ENCODE measurements around the gene SFRP5. TPM values are rescaled to one million over a fixed set of nuclear protein-coding genes. Genes with fewer than 3 reads are reported as not detected.

SFRP5 gene
- total RNA-seq, 2 experiments from 2014 or later = 0.22 to 0.27 TPM

GRCh38 chr10:97762816-97763215 lies 9.0 kb downstream of the SFRP5 start:
- no peaks in the 10 kb centered on the region for H3K4me1 Mint-ChIP-seq
- H3K36me3 Mint-ChIP-seq = peaks cover 6% of the 10 kb centered on the region
- no peaks in the 10 kb centered on the region for H3K9me3 Mint-ChIP-seq
- DNase-seq = no peak
- no peak overlapping the region for H3K4me3 Mint-ChIP-seq
- no peak overlapping the region for H3K27ac Mint-ChIP-seq
- no peaks in the 10 kb centered on the region for H3K27me3 Mint-ChIP-seq

- peaks cover 6% of the 10 kb centered on the region for H3K36me3 Mint-ChIP-seq
- no peak overlapping the region for H3K4me3 Mint-ChIP-seq
Measured at GRCh38 chr10:97762056-97762455, 9.7 kb downstream of the SFRP5 start.

GRCh38 chr10:97761331-97761865 lies 10.4 kb downstream of the SFRP5 start:
- Mint-ChIP-seq H3K4me3 (no peak overlapping the region), H3K9me3 (no peaks in the 10 kb centered on the region), H3K27me3 (no peaks in the 10 kb centered on the region), H3K4me1 (no peaks in the 10 kb centered on the region), H3K36me3 (peaks cover 6% of the 10 kb centered on the region), H3K27ac (no peak overlapping the region)
- DNase-seq = no peak

More at GRCh38 chr10:97762056-97762455, 9.7 kb downstream of the SFRP5 start:
- Mint-ChIP-seq H3K27me3 (no peaks in the 10 kb centered on the region), H3K27ac (no peak overlapping the region), H3K4me1 (no peaks in the 10 kb centered on the region), H3K9me3 (no peaks in the 10 kb centered on the region)
- no peak for DNase-seq

GRCh38 chr10:97760461-97761257 lies 11.1 kb downstream of the SFRP5 start:
- Mint-ChIP-seq H3K4me3 (no peak overlapping the region), H3K27ac (no peak overlapping the region), H3K4me1 (no peaks in the 10 kb centered on the region), H3K27me3 (no peaks in the 10 kb centered on the region), H3K9me3 (no peaks in the 10 kb centered on the region), H3K36me3 (peaks cover 6% of the 10 kb centered on the region)
- no peak for DNase-seq

GRCh38 chr10:97759946-97760345 lies 11.9 kb downstream of the SFRP5 start:
- H3K27ac Mint-ChIP-seq = no peak overlapping the region
- H3K36me3 Mint-ChIP-seq = peaks cover 9% of the 10 kb centered on the region
- H3K9me3 Mint-ChIP-seq = no peaks in the 10 kb centered on the region
- no peaks in the 10 kb centered on the region for H3K27me3 Mint-ChIP-seq
- H3K4me3 Mint-ChIP-seq = no peak overlapping the region
- no peaks in the 10 kb centered on the region for H3K4me1 Mint-ChIP-seq
- DNase-seq = no peak

- Mint-ChIP-seq H3K27me3 (no peaks in the 10 kb centered on the region), H3K4me3 (no peak overlapping the region), H3K36me3 (peaks cover 11% of the 10 kb centered on the region), H3K9me3 (no peaks in the 10 kb centered on the region), H3K4me1 (no peaks in the 10 kb centered on the region), H3K27ac (no peak overlapping the region)
- peak; percentile 52 for DNase-seq
Measured at GRCh38 chr10:97759158-97759887, 12.5 kb downstream of the SFRP5 start.

- no peaks in the 10 kb centered on the region for H3K9me3 Mint-ChIP-seq
- H3K36me3 Mint-ChIP-seq = peaks cover 21% of the 10 kb centered on the region
- H3K4me1 Mint-ChIP-seq = no peaks in the 10 kb centered on the region
- DNase-seq = no peak
- no peaks in the 10 kb centered on the region for H3K27me3 Mint-ChIP-seq
- H3K4me3 Mint-ChIP-seq = no peak overlapping the region
- H3K27ac Mint-ChIP-seq = no peak overlapping the region
Measured at GRCh38 chr10:97757471-97757870, 14.3 kb downstream of the SFRP5 start.

- Mint-ChIP-seq H3K4me3 (no peak overlapping the region), H3K9me3 (no peaks in the 10 kb centered on the region), H3K27me3 (no peaks in the 10 kb centered on the region), H3K4me1 (no peaks in the 10 kb centered on the region), H3K36me3 (peaks cover 24% of the 10 kb centered on the region), H3K27ac (no peak overlapping the region)
- no peak for DNase-seq
Measured at GRCh38 chr10:97755718-97756117, 16.1 kb downstream of the SFRP5 start.

- Mint-ChIP-seq H3K36me3 (peaks cover 24% of the 10 kb centered on the region), H3K4me1 (no peaks in the 10 kb centered on the region), H3K27me3 (no peaks in the 10 kb centered on the region), H3K9me3 (no peaks in the 10 kb centered on the region), H3K4me3 (no peak overlapping the region), H3K27ac (no peak overlapping the region)
- DNase-seq = no peak
Measured at GRCh38 chr10:97754726-97755125, 17.1 kb downstream of the SFRP5 start.

- no peak overlapping the region for H3K27ac Mint-ChIP-seq
- no peaks in the 10 kb centered on the region for H3K9me3 Mint-ChIP-seq
Measured at GRCh38 chr10:97752956-97753355, 18.8 kb downstream of the SFRP5 start.

GRCh38 chr10:97748116-97748515 lies 23.7 kb downstream of the SFRP5 start:
- H3K36me3 Mint-ChIP-seq = peaks cover 29% of the 10 kb centered on the region
- no peak for DNase-seq
- H3K4me1 Mint-ChIP-seq = peaks cover 7% of the 10 kb centered on the region
- no peaks in the 10 kb centered on the region for H3K9me3 Mint-ChIP-seq
- no peaks in the 10 kb centered on the region for H3K27me3 Mint-ChIP-seq
- H3K27ac Mint-ChIP-seq = no peak overlapping the region
- H3K4me3 Mint-ChIP-seq = no peak overlapping the region

More at GRCh38 chr10:97752956-97753355, 18.8 kb downstream of the SFRP5 start:
- H3K4me3 Mint-ChIP-seq = no peak overlapping the region
- H3K36me3 Mint-ChIP-seq = peaks cover 22% of the 10 kb centered on the region
- DNase-seq = no peak
- no peaks in the 10 kb centered on the region for H3K27me3 Mint-ChIP-seq
- no peaks in the 10 kb centered on the region for H3K4me1 Mint-ChIP-seq

GRCh38 chr10:97747573-97747972 lies 24.2 kb downstream of the SFRP5 start:
- Mint-ChIP-seq H3K36me3 (peaks cover 26% of the 10 kb centered on the region), H3K27me3 (no peaks in the 10 kb centered on the region), H3K27ac (no peak overlapping the region), H3K9me3 (no peaks in the 10 kb centered on the region), H3K4me3 (no peak overlapping the region), H3K4me1 (peaks cover 10% of the 10 kb centered on the region)
- no peak for DNase-seq

GRCh38 chr10:97744405-97745035 lies 27.3 kb downstream of the SFRP5 start:
- H3K27me3 Mint-ChIP-seq = no peaks in the 10 kb centered on the region
- peaks cover 40% of the 10 kb centered on the region for H3K36me3 Mint-ChIP-seq
- peak overlapping the region; percentile 43 for H3K27ac Mint-ChIP-seq

GRCh38 chr10:97743169-97743943 lies 28.4 kb downstream of the SFRP5 start:
- H3K27ac Mint-ChIP-seq = no peak overlapping the region
- peaks cover 36% of the 10 kb centered on the region for H3K4me1 Mint-ChIP-seq
- H3K4me3 Mint-ChIP-seq = no peak overlapping the region
- DNase-seq = no peak
- H3K9me3 Mint-ChIP-seq = no peaks in the 10 kb centered on the region
- H3K36me3 Mint-ChIP-seq = peaks cover 40% of the 10 kb centered on the region
- no peaks in the 10 kb centered on the region for H3K27me3 Mint-ChIP-seq

More at GRCh38 chr10:97744405-97745035, 27.3 kb downstream of the SFRP5 start:
- H3K9me3 Mint-ChIP-seq = no peaks in the 10 kb centered on the region
- no peak overlapping the region for H3K4me3 Mint-ChIP-seq
- no peak for DNase-seq
- peaks cover 31% of the 10 kb centered on the region for H3K4me1 Mint-ChIP-seq

Measured in activated naive CD8-positive, alpha-beta T cell treated with anti-CD3 and anti-CD28 coated beads for 36 hours (primary cell).